NCI-H2081 (cell line): Measurements from ENCODE around the gene WDR54.
"Not testable (repeated sequence)": the region's sequence is repeated elsewhere in the genome, so short reads cannot be mapped to it uniquely, and the experiment has no call there.

Experiments used
- DNase-seq, 2 experiments: peaks; one replicate each; lab custom pipeline; 2025; lab: John Stamatoyannopoulos, UW

WDR54 gene

DNA sequence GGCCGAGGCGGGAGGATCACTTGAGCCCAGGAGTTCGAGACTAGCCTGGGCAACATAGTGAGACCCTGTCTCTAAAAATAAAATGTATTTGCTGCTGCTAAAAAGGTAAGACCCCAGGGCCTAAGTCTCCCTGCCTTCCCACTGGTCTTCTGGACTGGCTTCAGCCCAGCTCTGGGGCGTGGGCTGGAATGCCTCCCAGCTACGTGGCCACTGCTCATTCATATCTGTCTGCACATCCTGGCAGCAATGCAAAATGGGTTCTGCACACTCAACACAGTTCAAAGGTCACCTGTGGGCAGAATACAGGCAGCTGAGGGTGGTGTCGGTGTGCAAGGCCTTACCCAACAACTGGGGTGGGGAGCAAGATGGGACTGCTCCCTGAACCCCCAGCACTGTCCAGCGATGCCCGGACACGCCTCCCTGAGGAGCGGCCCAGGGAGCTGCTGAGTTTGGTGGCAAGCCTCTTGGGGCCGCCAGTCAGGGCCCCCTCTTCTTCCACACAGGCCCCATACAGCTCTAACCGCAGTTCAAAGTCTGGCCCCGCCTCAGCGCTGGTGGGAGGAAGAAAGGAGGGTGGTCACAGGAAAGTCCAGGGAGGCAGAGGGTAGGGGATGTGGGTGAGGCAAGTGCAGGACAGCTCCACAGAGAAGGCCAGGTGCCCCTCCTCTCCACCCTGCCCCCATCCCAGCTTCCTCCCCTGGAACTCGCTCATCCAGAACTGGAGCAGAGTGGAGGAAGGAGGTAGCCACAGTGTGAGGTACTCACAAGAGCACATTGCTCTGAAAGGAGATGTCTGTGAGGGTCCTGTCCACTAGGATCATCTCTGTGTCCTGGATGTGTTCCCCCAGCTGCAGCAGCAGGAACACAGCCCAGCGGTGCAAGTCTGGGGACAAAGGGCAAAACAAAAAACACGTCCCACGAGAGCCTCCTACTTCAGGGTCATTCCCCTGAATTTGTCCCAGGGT is 8.2 kb downstream of the WDR54 start:
- no peak for DNase-seq

DNA sequence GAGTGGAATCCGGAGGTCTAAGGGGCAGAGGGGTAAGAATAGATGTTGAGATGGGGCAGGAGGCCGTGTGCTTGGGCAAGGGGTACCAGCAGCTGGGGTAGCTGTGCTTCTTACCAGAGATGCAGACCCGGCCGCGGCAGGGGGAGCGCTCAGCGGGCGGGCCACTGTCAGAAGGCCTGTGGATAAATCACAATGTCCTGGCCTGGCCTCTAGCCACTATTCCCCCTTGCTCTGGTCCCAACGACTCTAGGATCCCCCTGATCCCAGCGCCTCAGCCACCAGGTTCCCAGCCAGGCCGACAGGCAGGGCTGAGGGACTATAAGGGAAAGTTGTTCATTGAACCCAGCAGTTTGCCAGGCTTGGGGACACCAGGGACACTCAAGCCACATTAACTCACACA is 9.0 kb downstream of the WDR54 start:
- no peak for DNase-seq

DNA sequence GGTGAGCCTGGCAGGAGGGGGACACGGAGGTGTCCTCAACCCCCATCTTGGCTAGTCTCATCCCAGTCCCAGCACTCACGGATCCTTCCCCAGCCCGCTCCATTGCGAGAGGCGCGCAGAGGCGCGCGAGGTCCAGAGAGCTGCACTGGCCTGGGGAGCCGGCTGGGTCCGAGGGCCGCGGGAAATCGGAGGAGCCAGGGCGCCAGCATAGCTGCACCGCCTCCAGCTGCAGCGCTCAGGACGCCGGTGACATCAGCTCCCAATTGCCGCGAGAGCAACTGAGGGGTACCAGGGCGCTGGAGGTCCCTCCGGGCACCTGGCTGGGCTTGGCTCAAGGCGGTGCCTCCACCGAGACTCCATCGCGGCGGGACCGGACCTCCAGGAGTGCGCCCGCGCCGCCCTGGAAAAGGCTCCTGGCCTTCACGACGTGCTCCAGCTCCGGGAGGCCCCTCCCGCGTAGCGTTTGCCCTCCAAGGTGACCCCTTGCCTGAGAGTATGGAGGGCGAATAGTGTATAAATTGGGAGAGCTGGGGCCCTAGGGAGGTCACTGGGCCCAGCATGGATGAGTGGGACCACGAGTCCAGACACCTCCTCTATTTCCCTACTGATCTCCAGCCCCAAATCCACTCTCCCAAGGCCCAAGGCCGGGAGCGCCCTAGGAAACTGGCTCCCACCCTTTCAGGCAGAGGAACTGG is 14.7 kb downstream of the WDR54 start:
- DNase-seq, result no peak

DNA sequence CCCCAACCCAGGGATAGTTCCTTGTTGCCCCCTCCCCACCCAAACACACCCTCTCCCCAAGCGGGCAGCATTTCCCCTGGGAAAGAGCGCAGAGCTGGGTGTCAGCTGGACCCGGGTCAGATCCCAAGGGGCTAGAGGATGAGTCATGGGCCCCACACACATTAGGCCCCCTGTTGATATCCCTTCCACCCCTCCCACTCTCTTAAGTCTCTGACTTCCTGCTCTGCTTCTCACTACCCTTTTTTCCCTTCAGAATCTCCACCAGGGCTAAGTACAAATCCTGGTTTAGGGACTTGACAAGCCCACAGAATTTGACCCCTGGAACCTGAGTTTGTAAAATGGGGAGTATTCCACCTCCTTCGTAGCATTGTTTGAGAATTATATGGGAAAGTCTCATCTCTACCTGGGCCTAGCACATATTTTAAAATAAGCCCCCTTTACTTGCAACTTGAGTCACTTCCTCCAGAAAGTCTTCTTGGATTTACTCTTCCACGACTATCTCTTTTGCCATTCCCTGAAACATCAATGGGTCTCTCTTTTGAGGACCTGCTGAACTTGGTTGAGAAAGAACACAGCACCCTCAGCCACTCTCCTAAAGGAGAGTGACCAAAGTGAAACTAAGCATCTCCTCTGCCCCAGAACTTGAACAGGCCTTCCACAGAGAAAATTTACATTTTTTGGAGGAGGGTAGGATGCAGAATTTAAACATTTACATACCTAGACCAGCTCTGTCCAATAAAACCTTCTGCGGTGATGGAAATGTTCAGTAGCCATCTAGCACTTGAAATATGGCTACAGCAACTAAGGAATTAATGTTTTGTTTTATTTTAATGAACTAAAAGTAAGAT is 15.5 kb downstream of the WDR54 start:
- DNase-seq, result no peak

DNA sequence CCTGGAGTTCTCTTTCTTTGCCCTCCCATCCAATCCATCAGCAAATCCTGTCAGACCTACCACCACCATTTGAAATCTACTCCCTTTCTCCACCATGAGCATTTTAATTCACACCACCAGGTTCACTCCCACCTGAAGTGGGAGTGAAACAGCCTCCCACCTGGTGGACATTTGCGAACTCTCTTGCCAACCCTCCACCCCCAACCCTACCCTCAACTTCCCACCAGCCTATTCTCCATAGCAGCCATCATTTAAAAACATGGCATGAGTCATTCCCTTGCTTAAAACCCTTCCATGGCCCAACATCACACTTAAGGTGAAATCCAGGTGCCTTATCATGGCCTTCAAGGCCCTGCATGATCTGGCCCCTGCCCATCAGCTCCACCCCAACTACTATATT is 16.7 kb downstream of the WDR54 start:
- DNase-seq, result no peak

DNA sequence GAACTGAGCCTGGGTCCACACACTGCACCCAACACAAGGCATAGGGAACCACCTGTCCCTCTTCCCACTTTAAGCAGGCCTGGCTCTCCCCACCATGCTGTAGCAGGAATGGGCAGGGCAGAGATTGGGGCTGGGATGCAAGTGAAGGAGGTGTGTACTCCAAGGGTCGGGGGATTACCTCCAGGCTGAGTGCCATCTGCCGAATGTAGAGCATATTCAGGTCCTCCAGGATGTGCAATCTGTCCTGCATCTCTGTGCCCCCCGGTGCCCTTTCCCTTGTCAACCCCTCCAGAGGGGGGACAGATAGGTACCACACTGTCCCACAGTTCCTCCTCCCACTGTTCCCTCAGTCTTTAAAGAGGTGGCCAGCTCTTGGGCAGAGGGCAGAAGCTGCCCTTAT is 17.8 kb downstream of the WDR54 start:
- DNase-seq, result no peak

DNA sequence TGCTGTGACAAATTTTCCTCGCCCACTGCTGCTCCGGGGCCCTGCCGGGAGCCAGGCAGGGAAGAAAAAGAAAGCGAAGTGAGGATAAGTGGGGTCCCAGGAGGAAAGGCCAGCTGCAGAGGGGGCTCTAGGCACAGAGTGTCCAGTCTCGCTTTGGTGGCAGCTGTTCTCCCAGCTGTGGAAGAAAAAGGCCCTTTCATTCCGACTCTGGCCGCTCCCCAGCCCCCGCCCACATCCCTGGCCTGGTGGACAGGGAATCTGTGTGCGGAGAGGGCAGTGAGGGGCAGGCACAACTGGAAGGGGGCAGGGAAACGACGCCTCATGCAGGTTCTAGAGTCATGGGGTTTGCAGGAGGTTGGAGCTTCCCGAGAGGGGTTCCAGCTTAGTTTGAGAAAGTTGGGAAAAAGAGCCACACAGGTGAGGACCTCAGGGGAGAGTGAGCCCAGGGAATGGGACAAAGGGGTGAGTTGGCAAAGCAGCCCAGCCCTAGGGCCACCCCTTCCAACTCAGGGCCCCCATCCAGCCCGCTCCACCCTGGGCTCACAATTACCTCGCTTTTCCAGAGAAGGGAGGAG is 18.4 kb downstream of the WDR54 start:
- no peak for DNase-seq

DNA sequence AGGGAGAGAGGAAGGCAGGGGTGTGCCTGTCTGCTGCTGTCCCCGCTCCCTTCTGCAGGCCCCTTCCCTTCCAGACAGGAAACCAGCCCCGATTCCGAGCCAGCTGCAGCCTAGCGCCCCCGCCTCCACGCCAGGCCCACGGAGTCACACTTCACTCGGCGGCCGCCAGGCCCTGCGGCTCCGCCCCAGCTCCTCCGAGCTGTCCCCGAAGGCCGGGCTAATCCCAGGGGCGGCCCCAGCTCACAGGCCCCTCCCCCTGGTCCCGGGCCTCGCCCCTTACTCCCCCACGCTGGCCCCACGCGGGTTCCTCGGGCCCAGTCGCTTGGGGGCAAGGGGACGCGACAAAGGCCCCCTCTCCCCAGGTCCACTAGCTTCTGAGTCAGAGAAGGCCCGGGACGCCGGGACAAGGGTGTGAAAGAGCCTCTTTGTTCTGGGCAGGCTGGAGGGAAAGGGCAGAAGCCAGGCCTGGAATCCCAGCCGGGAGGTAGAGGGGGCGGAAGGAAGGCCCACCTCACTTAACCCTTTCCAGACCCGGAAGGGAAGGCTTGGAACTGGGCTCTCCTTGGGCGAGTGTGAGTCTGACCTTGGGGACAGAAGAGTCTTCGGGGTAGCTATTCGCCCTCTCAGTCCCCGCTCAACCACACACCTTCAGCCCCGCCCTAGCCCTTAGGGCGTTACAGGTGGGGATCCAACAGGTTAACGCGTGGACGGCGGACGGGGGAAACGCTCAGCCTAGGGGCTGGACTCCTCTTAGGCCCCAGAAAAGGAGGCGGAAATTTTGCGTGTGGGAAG is 19.0 kb downstream of the WDR54 start:
- peak; percentile 78 to 88 for DNase-seq

DNA sequence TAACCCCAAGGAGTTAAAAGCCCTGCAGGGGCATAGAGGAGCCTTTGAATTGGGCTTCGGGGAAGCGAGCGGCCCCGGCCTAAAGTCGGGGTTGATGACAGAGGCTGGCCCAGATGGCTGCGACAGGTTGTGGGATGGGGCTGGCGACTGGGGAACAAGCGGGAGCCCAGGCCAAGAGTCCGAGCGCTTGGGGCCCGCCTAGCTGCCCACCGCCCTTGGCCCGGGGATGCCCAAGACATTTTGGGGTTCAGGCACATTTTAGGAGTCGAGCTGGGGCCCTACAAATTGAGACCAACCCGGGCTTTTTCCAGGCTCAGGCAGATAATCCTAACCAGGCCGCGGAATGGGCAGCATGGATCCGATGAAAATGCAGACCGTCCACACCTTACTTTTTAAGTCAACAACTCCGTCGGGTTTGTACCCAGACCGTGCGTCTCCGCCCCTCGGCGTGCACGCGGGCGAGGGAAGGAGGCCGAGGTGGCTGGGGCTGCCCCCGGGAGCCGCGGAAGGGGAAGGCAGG is 19.7 kb downstream of the WDR54 start:
- DNase-seq, result peak in 1 of 2 experiments; percentile 71

DNA sequence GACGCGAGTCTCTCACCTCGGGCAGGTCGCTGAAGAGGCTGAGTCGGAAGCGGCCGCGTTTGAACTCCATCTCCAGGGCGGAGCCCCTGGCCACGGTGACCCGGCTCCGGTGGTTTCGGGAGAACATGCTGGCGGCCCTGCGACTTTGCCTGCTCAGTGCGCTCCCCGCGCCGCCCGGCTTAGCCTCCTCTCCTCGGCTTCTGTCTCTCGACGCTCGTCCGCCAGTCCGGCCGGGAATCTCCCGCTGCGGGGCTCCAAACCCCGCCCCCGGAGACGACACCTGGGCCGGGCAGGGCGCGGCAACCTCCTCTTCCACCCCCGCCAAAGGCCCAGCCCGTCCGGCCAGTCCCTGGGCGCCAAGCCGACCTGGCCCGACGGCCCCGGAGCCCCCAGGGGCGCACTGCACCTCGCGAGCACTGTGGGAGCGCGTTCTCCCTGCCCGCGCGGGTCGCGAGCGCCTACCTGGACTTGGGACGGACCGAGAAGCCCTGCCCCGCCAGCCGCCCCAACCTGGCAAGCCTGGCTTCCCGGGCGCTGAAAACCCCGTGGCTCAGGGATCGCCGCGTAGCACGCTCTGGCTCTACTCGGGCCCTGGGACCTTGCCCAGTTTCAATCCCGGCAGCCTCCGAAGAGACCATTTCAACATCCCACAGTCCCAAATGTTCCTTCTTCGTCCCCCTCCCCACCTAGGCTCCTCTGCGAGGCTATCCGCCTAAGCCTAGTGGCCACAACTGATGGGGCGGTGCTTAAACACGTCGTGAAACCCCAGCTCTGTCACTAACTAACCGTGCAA is 20.4 kb downstream of the WDR54 start, which contains the start of gene RTKN:
Gene RTKN, minus strand, starts transcription at position 248 of the 793 bp plus-strand sequence. Its CDS starts 121 bp downstream, at position 127.
- DNase-seq, result peak; percentile 73 to 77

DNA sequence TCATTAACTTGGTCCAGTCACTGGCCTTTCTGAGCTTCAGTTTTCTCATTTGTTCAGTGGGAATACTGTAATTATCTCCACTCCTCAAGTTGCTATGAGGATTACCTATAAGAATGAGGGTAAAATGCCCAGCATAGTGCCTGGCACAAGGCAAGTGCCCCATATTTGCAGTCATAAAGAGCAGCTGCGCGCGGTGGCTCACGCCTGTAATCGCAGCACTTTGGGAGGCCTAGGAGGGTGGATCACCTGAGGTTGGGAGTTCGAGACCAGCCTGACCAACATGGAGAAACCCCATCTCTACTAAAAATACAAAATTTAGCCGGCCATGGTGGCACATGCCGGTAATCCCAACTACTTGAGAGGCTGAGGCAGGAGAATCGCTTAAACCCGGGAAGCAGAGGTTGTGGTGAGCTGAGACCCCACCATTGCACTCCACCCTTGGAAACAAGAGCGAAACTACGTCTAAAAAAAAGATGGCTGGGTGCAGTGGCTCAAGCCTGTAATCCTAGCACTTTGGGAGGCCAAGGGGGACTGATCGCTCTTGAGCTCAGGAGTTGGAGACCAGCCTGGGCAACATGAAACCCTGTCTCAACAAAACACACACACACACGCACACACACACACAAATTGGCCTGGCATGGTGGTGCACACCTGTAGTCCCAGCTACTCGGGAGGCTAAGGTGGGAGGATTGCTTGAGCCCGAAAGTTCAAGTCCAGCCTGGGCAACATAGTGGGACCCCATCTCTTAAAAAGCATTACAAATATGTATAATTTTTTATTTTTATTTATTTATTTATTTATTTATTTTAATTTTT is 21.2 kb downstream of the WDR54 start:
- not testable (repeated sequence) for DNase-seq

DNA sequence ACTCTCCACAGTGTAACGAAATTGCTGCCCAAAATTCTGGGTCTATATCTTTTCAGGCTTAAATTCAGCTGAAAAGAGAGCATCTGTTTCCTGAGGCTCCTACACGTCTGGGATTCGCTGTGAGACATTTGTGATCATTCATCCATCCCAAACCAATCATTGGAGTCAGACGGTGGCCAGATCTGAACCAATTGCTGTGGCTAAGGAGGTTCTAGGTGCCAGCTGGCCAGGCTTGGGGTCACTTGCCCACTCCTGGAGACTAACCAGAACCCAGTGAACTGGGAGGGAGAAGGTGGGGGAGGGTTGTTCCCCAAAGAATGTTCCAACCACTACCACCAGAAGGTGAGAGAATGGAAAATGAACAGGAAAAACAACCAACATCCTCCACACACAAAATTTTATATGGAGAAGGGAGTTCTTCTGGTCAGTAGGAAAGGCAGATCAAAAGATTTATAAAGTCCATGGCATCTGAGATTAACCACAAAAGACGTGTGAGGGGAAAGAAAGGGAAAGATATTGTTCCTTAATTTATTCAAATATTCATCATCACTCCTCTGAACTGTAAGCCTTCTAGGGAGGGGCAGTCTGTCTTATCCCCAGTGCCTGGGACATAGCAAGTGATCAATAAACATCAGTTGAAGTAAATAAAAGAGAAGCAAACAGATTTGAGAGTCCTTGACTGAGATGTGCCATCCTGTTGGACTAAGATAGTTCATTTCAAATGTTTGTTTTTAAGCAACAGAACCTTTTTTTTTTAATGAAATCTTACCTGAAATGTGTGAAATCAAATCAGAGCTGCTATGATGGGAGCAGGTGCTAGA is 23.2 kb downstream of the WDR54 start:
- DNase-seq, result no peak

DNA sequence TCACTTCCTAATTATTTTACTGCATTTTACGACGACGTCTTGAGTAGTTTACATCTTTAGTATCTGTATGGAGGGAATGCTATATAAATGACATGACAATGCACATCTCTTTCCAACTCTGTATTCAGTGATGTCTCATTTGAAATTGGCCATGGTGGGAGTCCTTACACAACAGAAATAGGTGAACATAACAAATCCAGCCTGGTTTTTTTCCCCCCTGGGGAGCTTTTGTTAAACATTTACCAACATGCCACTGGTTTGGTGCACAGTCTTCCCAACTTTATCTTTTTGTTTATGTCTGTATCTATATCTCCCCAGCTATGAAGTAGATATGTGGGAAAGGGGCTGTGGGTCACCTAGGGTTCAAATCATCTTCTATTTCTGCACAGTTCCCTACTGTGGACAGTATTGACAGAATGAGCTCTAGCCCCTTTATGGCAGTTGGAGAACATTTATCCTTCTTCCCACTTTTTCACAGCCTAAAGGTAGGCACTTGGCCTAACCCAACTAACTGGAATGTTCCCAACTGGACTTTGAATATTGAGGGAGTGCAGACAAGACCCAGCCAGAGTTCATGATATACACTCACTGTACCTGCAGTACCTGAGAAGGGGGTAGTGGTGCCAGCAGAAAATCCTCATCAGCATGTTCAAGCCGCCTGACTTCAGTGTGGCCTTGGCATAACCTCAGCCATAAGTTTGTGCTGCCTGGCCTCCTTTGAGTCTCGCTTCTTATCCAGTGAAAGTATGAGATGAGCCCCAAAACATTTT is 25.9 kb downstream of the WDR54 start:
- DNase-seq, result no peak

DNA sequence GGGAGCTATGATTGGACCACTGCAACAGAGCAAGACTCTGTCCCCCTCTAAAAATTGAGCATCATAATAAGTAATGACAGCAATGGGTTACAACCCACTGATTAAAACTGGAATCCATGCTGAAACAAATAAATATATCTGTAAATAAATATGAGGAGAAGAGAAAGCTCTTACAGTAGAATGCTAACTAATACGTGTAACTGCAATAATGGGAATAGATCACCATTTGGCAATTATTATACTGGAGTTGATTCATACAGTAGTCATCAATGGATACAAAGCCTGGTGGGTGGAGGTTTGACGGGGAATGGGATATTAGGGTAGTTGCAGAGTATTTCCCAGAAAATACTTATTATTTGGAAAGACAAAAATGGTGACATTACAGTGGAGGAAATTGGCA is 27.2 kb downstream of the WDR54 start:
- DNase-seq, result no peak

DNA sequence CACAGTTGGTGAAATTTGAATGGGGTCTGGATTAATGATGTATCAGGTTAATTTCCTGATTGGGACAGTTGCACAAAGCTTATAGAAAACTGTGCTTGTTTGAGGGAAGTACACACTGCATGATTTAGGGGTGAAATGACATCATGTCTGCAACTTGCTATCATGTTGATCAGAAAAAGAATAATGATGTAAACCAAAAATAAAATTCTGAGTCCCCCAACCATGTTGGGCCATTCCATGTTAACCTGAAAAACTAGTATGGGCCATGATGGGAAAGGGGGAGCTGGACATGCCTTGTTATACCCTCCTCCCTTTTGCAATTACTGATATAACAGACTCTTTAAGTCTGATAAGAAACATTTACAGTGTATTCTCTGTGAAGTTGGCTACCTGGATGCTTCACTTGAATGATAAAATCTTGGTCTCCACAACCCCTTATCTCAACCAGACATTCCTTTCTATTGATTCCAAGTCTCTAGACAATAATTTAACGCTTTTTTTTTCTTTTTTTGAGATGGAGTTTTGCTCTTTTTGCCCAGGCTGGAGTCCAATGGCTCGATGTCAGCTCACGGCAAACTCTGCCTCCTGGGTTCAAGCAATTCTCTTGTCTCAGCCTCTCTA is 29.1 kb downstream of the WDR54 start:
- DNase-seq, result no peak

DNA sequence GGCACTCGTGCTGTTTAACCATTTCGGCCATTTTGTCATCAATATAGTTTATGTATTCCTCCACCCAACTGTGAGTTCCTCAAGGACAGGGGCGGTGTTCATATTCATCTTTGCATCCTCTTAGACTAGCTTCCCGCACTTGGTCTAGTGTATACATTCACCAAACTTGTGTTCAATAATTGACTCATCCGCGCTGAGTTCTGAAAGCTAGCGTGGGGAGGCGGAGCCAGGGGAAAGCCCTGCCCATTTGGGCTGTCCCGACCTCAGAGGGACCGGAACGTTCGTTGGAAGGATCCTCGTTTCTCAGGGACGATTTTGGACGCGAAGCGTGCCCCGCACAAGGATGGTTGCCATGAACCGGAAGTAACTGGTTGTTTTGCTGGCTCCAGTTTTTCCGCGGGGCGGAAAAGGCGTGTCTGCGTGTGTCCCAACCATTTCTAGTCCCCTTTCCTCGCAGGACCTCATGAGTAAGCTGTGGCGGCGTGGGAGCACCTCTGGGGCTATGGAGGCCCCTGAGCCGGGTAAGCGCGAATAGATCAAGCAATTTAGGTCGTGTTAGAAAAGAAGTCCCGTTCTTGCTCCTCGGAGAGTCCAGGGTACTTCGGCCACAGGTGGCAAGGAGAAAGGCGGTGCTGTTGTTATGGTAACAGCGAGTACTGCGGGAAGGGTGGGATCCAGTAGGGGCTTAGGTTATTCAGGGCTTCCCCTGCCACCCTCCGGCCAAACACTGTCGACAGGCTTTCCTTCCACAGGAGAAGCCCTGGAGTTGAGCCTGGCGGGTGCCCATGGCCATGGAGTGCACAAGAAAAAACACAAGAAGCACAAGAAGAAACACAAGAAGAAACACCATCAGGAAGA is 33.4 kb downstream of the WDR54 start, which contains the start of gene INO80B:
Gene INO80B, plus strand, starts transcription at position 434 of the 858 bp plus-strand sequence. Its CDS starts 30 bp downstream, at position 464.
- DNase-seq, result peak; percentile 96 to 98
